Neural progenitor cell (in vitro differentiated cells): ENCODE data around the gene AADAC. TPM values are rescaled to one million over a fixed set of nuclear protein-coding genes. Genes with fewer than 3 reads are reported as not detected.
A peak's percentile ranks its signal among the peaks of the same experiment; 100 is the strongest.
"Not testable (repeated sequence)": the region's sequence is repeated elsewhere in the genome, so short reads cannot be mapped to it uniquely, and the experiment has no call there.

ENCODE experiments used
- DNase-seq: peaks from one replicate; pipeline ENCODE4 v3.0.0-alpha.2; 2016; ENCODE audit warnings: low spot score
- H2AFZ ChIP-seq: fragments of 200-600 bp; sonication (generic); replicated peaks from 2 replicates; pipeline ENCODE4 v1.6.1; 2016; ENCODE audit warnings: antibody characterized with exemption
- H3F3A ChIP-seq: fragments of 200-600 bp; sonication (generic); 2 replicates; pipeline ENCODE4 v1.6.1; 2016; ENCODE audit warnings: antibody characterized with exemption, low read depth
- H3K27ac ChIP-seq: fragments of 200-600 bp; sonication (generic); 2 replicates; pipeline ENCODE4 v1.5.1; 2016; ENCODE audit warnings: mild to moderate bottlenecking
- H3K27me3 ChIP-seq: fragments of 200-600 bp; sonication (generic); 2 replicates; pipeline ENCODE4 v1.6.1; 2016; ENCODE audit warnings: mild to moderate bottlenecking, moderate library complexity
- H3K36me3 ChIP-seq: fragments of 200-600 bp; sonication (generic); 2 replicates; pipeline ENCODE4 v1.5.1; 2016
- H3K4me1 ChIP-seq: fragments of 200-600 bp; sonication (generic); 2 replicates; pipeline ENCODE4 v1.6.1; 2016; ENCODE audit warnings: mixed run types
- H3K4me2 ChIP-seq: fragments of 200-600 bp; sonication (generic); 2 replicates; pipeline ENCODE4 v1.6.1; 2016
- H3K4me3 ChIP-seq: fragments of 200-600 bp; sonication (generic); 2 replicates; pipeline ENCODE4 v1.5.1; 2016
- H3K79me2 ChIP-seq: fragments of 200-600 bp; sonication (generic); 2 replicates; pipeline ENCODE4 v1.6.1; 2016; ENCODE audit warnings: low read depth
- H3K9ac ChIP-seq: fragments of 200-600 bp; sonication (generic); 2 replicates; pipeline ENCODE4 v1.6.1; 2016
- H3K9me3 ChIP-seq: fragments of 200-600 bp; sonication (generic); 2 replicates; pipeline ENCODE4 v1.5.1; 2016; ENCODE audit warnings: low read depth
- H4K20me1 ChIP-seq: fragments of 200-600 bp; sonication (generic); 2 replicates; pipeline ENCODE4 v1.6.1; 2016; ENCODE audit warnings: low read depth
- H3K27ac Mint-ChIP-seq: 3 replicates; pipeline ENCODE4 v1.8.0; 2021; ENCODE audit warnings: mixed read lengths
- H3K27me3 Mint-ChIP-seq: 2 replicates; pipeline ENCODE4 v1.8.0; 2022; ENCODE audit warnings: low read depth, mild to moderate bottlenecking, inconsistent platforms, moderate library complexity, mixed read lengths; ENCODE audit not compliant: insufficient read depth
- H3K36me3 Mint-ChIP-seq: 3 replicates; pipeline ENCODE4 v1.8.0; 2021; ENCODE audit warnings: mixed read lengths
- H3K4me1 Mint-ChIP-seq: 3 replicates; pipeline ENCODE4 v1.8.0; 2021; ENCODE audit warnings: mixed read lengths
- H3K4me3 Mint-ChIP-seq: 3 replicates; pipeline ENCODE4 v1.8.0; 2021; ENCODE audit warnings: mild to moderate bottlenecking, moderate library complexity, mixed read lengths
- H3K9me3 Mint-ChIP-seq: 3 replicates; pipeline ENCODE4 v1.8.0; 2020; ENCODE audit warnings: mixed read lengths
- CTCF ChIP-seq: fragments of 200-600 bp; sonication (generic); IDR thresholded peaks from 2 replicates; pipeline ENCODE4 v1.5.1; 2017; ENCODE audit warnings: antibody characterized with exemption, mild to moderate bottlenecking
- EZH2 ChIP-seq: fragments of 200-600 bp; sonication (generic); IDR thresholded peaks from 2 replicates; pipeline ENCODE4 v1.6.1; 2017; ENCODE audit warnings: antibody characterized with exemption, mild to moderate bottlenecking, moderate library complexity
- EZH2phosphoT487 ChIP-seq: fragments of 200-600 bp; sonication (generic); IDR thresholded peaks from 2 replicates; pipeline ENCODE4 v1.6.1; 2017; ENCODE audit warnings: antibody characterized with exemption
- total RNA-seq: library from RNA; depleted of rRNA; stranded (reverse); fragments of >200 nt; gene quantifications from 2 replicates; pipeline ENCODE4 v1.2.3, GENCODE V29; 2015; ENCODE audit warnings: low replicate concordance

The AADAC gene
- total RNA-seq, 1 donor from 2014 or later: not detected

GRCh38 chr3:151869181-151869580, 55.3 kb downstream of the AADAC start:
- H3K36me3 ChIP-seq: no peaks in the 10 kb centered on the region
- no peak overlapping the region for H3K27ac ChIP-seq
- H3F3A ChIP-seq: no peaks in the 10 kb centered on the region
- H3K4me2 ChIP-seq: peak overlapping the region; percentile 21
- DNase-seq: peak; percentile 11
- Mint-ChIP-seq H3K9me3 (no peaks in the 10 kb centered on the region), H3K27me3 (no peaks in the 10 kb centered on the region), H3K36me3 (no peaks in the 10 kb centered on the region), H3K4me1 (no peaks in the 10 kb centered on the region), H3K27ac (no peak overlapping the region), H3K4me3 (no peak overlapping the region)
- H3K4me3 ChIP-seq: no peak overlapping the region
- no peaks in the 10 kb centered on the region for H3K27me3 ChIP-seq
- no peaks in the 10 kb centered on the region for H3K79me2 ChIP-seq
- H2AFZ ChIP-seq: no peak overlapping the region
- H4K20me1 ChIP-seq: no peaks in the 10 kb centered on the region
- TF ChIP-seq EZH2: no peak
- TF ChIP-seq EZH2phosphoT487: no peak
- TF ChIP-seq CTCF: no peak
- H3K9me3 ChIP-seq: no peaks in the 10 kb centered on the region
- no peak overlapping the region for H3K9ac ChIP-seq
- peaks cover 14% of the 10 kb centered on the region for H3K4me1 ChIP-seq

GRCh38 chr3:151871639-151872468, 57.9 kb downstream of the AADAC start:
- peak overlapping the region; percentile 69 for H2AFZ ChIP-seq
- H3K36me3 Mint-ChIP-seq: no peaks in the 10 kb centered on the region

GRCh38 chr3:151873398-151873797, 59.5 kb downstream of the AADAC start, which contains the start of gene SUCNR1:
Gene SUCNR1, plus strand, starts transcription at chr3:151873643. Its CDS starts 6,250 bp downstream, at chr3:151879893.
- no peak within 1 kb of the TSS for H3K4me2 ChIP-seq
- H3K9me3 ChIP-seq: no peaks in the 10 kb centered on the region
- H3K4me3 Mint-ChIP-seq: no peak within 1 kb of the TSS
- H3K9me3 Mint-ChIP-seq: no peaks in the 10 kb centered on the region
- no peak within 1 kb of the TSS for H3K4me3 ChIP-seq
- peak within 1 kb of the TSS; percentile 15 for H2AFZ ChIP-seq
- no peak within 1 kb of the TSS for H3K27ac ChIP-seq
- H3K4me1 ChIP-seq: peaks cover 14% of the 10 kb centered on the region
- H3K27me3 ChIP-seq: no peaks in the 10 kb centered on the region
- H3K27ac Mint-ChIP-seq: no peak within 1 kb of the TSS
- DNase-seq: no peak
- no peaks in the 10 kb centered on the region for H3K36me3 ChIP-seq
- TF ChIP-seq EZH2 (no peak), EZH2phosphoT487 (no peak), CTCF (no peak)
- H3K9ac ChIP-seq: no peak within 1 kb of the TSS
- no peaks in the 10 kb centered on the region for H3F3A ChIP-seq
- H3K79me2 ChIP-seq: no peaks in the 10 kb centered on the region
- H3K36me3 Mint-ChIP-seq: no peaks in the 10 kb centered on the region
- no peaks in the 10 kb centered on the region for H3K27me3 Mint-ChIP-seq
- no peaks in the 10 kb centered on the region for H4K20me1 ChIP-seq
- no peaks in the 10 kb centered on the region for H3K4me1 Mint-ChIP-seq

More at GRCh38 chr3:151871639-151872468, 57.9 kb downstream of the AADAC start:
- no peak overlapping the region for H3K4me2 ChIP-seq
- H3K27me3 Mint-ChIP-seq: no peaks in the 10 kb centered on the region
- H3K27ac ChIP-seq: no peak overlapping the region
- H3K27ac Mint-ChIP-seq: no peak overlapping the region
- DNase-seq: no peak
- no peaks in the 10 kb centered on the region for H4K20me1 ChIP-seq
- no peaks in the 10 kb centered on the region for H3K9me3 Mint-ChIP-seq
- no peak overlapping the region for H3K4me3 ChIP-seq
- H3K36me3 ChIP-seq: no peaks in the 10 kb centered on the region
- H3F3A ChIP-seq: no peaks in the 10 kb centered on the region
- H3K27me3 ChIP-seq: no peaks in the 10 kb centered on the region
- H3K4me3 Mint-ChIP-seq: no peak overlapping the region
- no peak overlapping the region for H3K9ac ChIP-seq
- no peaks in the 10 kb centered on the region for H3K4me1 Mint-ChIP-seq
- no peaks in the 10 kb centered on the region for H3K9me3 ChIP-seq
- H3K4me1 ChIP-seq: peaks cover 14% of the 10 kb centered on the region
- no peak for TF ChIP-seq EZH2phosphoT487
- TF ChIP-seq EZH2: no peak
- no peak for TF ChIP-seq CTCF
- no peaks in the 10 kb centered on the region for H3K79me2 ChIP-seq

- not testable (repeated sequence) for H3K4me3 Mint-ChIP-seq, H2AFZ ChIP-seq, H3K9me3 Mint-ChIP-seq, H3K27ac Mint-ChIP-seq, H3K27ac ChIP-seq, H3F3A ChIP-seq, H3K4me2 ChIP-seq, H3K27me3 ChIP-seq, H3K36me3 ChIP-seq, H3K79me2 ChIP-seq, DNase-seq, H3K4me1 Mint-ChIP-seq, H4K20me1 ChIP-seq, H3K9ac ChIP-seq, H3K36me3 Mint-ChIP-seq, H3K27me3 Mint-ChIP-seq, H3K9me3 ChIP-seq, H3K4me3 ChIP-seq
- peaks cover 12% of the 10 kb centered on the region for H3K4me1 ChIP-seq
Observed at GRCh38 chr3:151874079-151874478, 60.2 kb downstream of the AADAC start.
